HCT116 (cell line): ENCODE results near the gene LIPT2. TPM values are rescaled to one million over a fixed set of nuclear protein-coding genes. Genes with fewer than 3 reads are reported as not detected.

Experiments used
- ATAC-seq: fragments of 200-7000 bp; cut with Tn5 transposase; 2 replicates; pipeline ENCODE4 v1.9.1; 2020; ENCODE audit warnings: mild to moderate bottlenecking, moderate library complexity
- BruUV-seq: library from RNA; stranded (reverse); fragments of 400-500 nt; replicated peaks from 2 replicates; lab custom pipeline; 2021; lab: Mats Ljungman, UMichigan
- CTCF ChIA-PET: fragments of 300-600 bp; sonication (Branson Sonifier 250); formaldehyde crosslinking; loops from one replicate; lab custom pipeline; 2021; ENCODE audit warnings: antibody characterized with exemption; lab: Charles Lee
- POLR2A ChIA-PET: fragments of 300-600, 350-600 bp; sonication (Branson Sonifier 250); formaldehyde crosslinking; loops from one replicate; lab custom pipeline; 2021; ENCODE audit warnings: antibody characterized with exemption; lab: Charles Lee
- RAD21 ChIA-PET, 2 experiments: fragments of 300-600 bp; sonication (Branson Sonifier 250); formaldehyde crosslinking; loops; one replicate each; lab custom pipeline; 2023; ENCODE audit warnings: low total read pairs in 2 of 2; ENCODE audit not compliant: uncharacterized antibody in 2 of 2, unreplicated experiment in 2 of 2, low non-redundant PET in 1 of 2; lab: Charles Lee
- DNase-seq: peaks from one replicate; pipeline ENCODE4 v3.0.0-alpha.2; 2010; ENCODE audit warnings: low read depth, low spot score
- H2AFZ ChIP-seq: fragments of 200-600 bp; shearing (Covaris generic), sonication (generic); 2 replicates; pipeline ENCODE4 v1.6.1; 2017; ENCODE audit warnings: low read depth, mixed run types, mixed read lengths, antibody characterized with exemption, low read length; ENCODE audit not compliant: poor library complexity, severe bottlenecking
- H3K27ac ChIP-seq: 2 replicates; pipeline ENCODE4 v1.5.1; 2012; ENCODE audit warnings: low read depth, low read length
- H3K27me3 ChIP-seq: fragments of 200-600 bp; sonication (generic); 2 replicates; pipeline ENCODE4 v1.6.1; 2016; ENCODE audit warnings: mixed run types, low read length, mixed read lengths; ENCODE audit not compliant: insufficient read depth
- H3K36me3 ChIP-seq, 2 experiments: fragments of 200-500 bp in 1 of 2; fragments of 200-600 bp in 1 of 2; sonication (Bioruptor generic) in 1 of 2; sonication (generic) in 1 of 2; 2 replicates each; pipeline versions ENCODE4 v1.5.1 to v1.6.1; 2014 to 2016; ENCODE audit warnings: low read length in 2 of 2, inconsistent platforms in 1 of 2, mixed read lengths in 1 of 2, mixed run types in 1 of 2; ENCODE audit not compliant: insufficient read depth in 2 of 2, control insufficient read depth in 1 of 2
- H3K4me1 ChIP-seq, 2 experiments: fragments of 200-600 bp in 1 of 2; sonication (generic) in 1 of 2; 2 replicates each; pipeline versions ENCODE4 v1.5.1 to v1.6.1; 2012 to 2017; ENCODE audit warnings: low read length in 2 of 2, inconsistent platforms in 1 of 2, mild to moderate bottlenecking in 1 of 2, mixed read lengths in 1 of 2, mixed run types in 1 of 2, moderate library complexity in 1 of 2; ENCODE audit not compliant: insufficient read depth in 2 of 2, control insufficient read depth in 1 of 2
- H3K4me2 ChIP-seq: fragments of 200-600 bp; sonication (generic); 2 replicates; pipeline ENCODE4 v1.6.1; 2017; ENCODE audit warnings: mixed run types, low read length, mixed read lengths
- H3K4me3 ChIP-seq, 2 experiments: fragments of 200-600 bp in 1 of 2; sonication (generic) in 1 of 2; replicated peaks in 1 of 2; 2 replicates each; pipeline ENCODE4 v1.5.1; 2011 to 2016; ENCODE audit warnings: low read length in 2 of 2, control low read depth in 1 of 2, low read depth in 1 of 2, mild to moderate bottlenecking in 1 of 2, mixed read lengths in 1 of 2, mixed run types in 1 of 2
- H3K79me2 ChIP-seq: fragments of 200-600 bp; sonication (generic); 2 replicates; pipeline ENCODE4 v1.6.1; 2017; ENCODE audit warnings: mild to moderate bottlenecking, mixed run types, low read length, moderate library complexity, mixed read lengths; ENCODE audit not compliant: insufficient read depth
- H3K9ac ChIP-seq: fragments of 200-600 bp; sonication (generic); 2 replicates; pipeline ENCODE4 v1.6.1; 2016; ENCODE audit warnings: low read length, mixed read lengths
- H3K9me2 ChIP-seq: fragments of 200-600 bp; sonication (generic), shearing (Covaris generic); 2 replicates; pipeline ENCODE4 v1.6.1; 2017; ENCODE audit warnings: mixed run types, mild to moderate bottlenecking, moderate library complexity; ENCODE audit not compliant: insufficient read depth
- H3K9me3 ChIP-seq, 2 experiments: fragments of 200-500 bp in 1 of 2; fragments of 200-600 bp in 1 of 2; sonication (Bioruptor generic) in 1 of 2; sonication (generic) in 1 of 2; 2 replicates each; pipeline ENCODE4 v1.6.1; 2014 to 2017; ENCODE audit warnings: low read length in 2 of 2, mixed read lengths in 2 of 2, inconsistent platforms in 1 of 2, low read depth in 1 of 2, mild to moderate bottlenecking in 1 of 2, mixed run types in 1 of 2, moderate library complexity in 1 of 2; ENCODE audit not compliant: control insufficient read depth in 1 of 2, insufficient read depth in 1 of 2
- H4K20me1 ChIP-seq: fragments of 200-600 bp; sonication (generic), shearing (Covaris generic); 2 replicates; pipeline ENCODE4 v1.6.1; 2017; ENCODE audit warnings: mixed run types, mild to moderate bottlenecking, moderate library complexity; ENCODE audit not compliant: insufficient read depth
- ATF3 ChIP-seq: IDR thresholded peaks from 2 replicates; pipeline ENCODE4 v1.6.1; 2012
- CBX3 ChIP-seq: IDR thresholded peaks from 2 replicates; pipeline ENCODE4 v1.6.1; 2012; ENCODE audit warnings: low read depth
- EGR1 ChIP-seq: IDR thresholded peaks from 2 replicates; pipeline ENCODE4 v1.6.1; 2012; ENCODE audit warnings: low read depth
- ELF1 ChIP-seq: IDR thresholded peaks from 2 replicates; pipeline ENCODE4 v1.6.1; 2012; ENCODE audit warnings: low read depth, borderline replicate concordance
- EZH2 ChIP-seq: fragments of 200-600 bp; sonication (generic); IDR thresholded peaks from 2 replicates; pipeline ENCODE4 v1.6.1; 2017; ENCODE audit warnings: antibody characterized with exemption, mixed run types
- EZH2phosphoT487 ChIP-seq: fragments of 200-600 bp; IDR thresholded peaks from 2 replicates; pipeline ENCODE4 v1.6.1; 2018; ENCODE audit warnings: antibody characterized with exemption, borderline replicate concordance
- FOSL1 ChIP-seq: IDR thresholded peaks from 2 replicates; pipeline ENCODE4 v1.6.1; 2012; ENCODE audit warnings: low read depth
- MAX ChIP-seq: IDR thresholded peaks from 2 replicates; pipeline ENCODE4 v1.6.1; 2012
- POLR2A ChIP-seq: IDR thresholded peaks from 2 replicates; pipeline ENCODE4 v1.7.0; 2011; ENCODE audit warnings: borderline replicate concordance; ENCODE audit not compliant: insufficient read depth, insufficient read length; ENCODE audit errors: extremely low read depth
- POLR2AphosphoS5 ChIP-seq: IDR thresholded peaks from 2 replicates; pipeline ENCODE4 v1.6.1; 2011; ENCODE audit warnings: mild to moderate bottlenecking, low read depth, low read length, moderate library complexity
- RAD21 ChIP-seq: IDR thresholded peaks from 2 replicates; pipeline ENCODE4 v1.6.1; 2012; ENCODE audit warnings: low read depth, mild to moderate bottlenecking
- SP1 ChIP-seq: IDR thresholded peaks from 2 replicates; pipeline ENCODE4 v1.6.1; 2012; ENCODE audit warnings: low read depth
- SRF ChIP-seq: IDR thresholded peaks from 2 replicates; pipeline ENCODE4 v1.6.1; 2012; ENCODE audit warnings: low read depth
- TCF7L2 ChIP-seq: IDR thresholded peaks from 2 replicates; pipeline ENCODE4 v1.7.0; 2011; ENCODE audit warnings: borderline replicate concordance, inconsistent platforms; ENCODE audit not compliant: insufficient read depth, insufficient read length; ENCODE audit errors: extremely low read depth
- YY1 ChIP-seq: IDR thresholded peaks from 2 replicates; pipeline ENCODE4 v1.6.1; 2011; ENCODE audit warnings: low read length, low read depth, moderate library complexity, mild to moderate bottlenecking; ENCODE audit not compliant: insufficient replicate concordance; ENCODE audit errors: extremely low read depth
- ZBTB33 ChIP-seq: IDR thresholded peaks from 2 replicates; pipeline ENCODE4 v1.6.1; 2011; ENCODE audit warnings: mild to moderate bottlenecking, low read length, moderate library complexity; ENCODE audit not compliant: insufficient replicate concordance; ENCODE audit errors: extremely low read depth
- ZNF274 ChIP-seq: fragments of 200-500 bp; sonication (Bioruptor generic); IDR thresholded peaks from 2 replicates; pipeline ENCODE4 v1.6.1; 2014; ENCODE audit warnings: mild to moderate bottlenecking, low read depth, low read length, inconsistent platforms
- intact Hi-C: fragments of 100-400 bp; cut with micrococcal nuclease; formaldehyde crosslinking; loops from 2 replicates; pipeline ENCODE4 v1.10.0; 2022
- total RNA-seq: library from RNA; stranded (reverse); gene quantifications from one replicate; pipeline ENCODE4 v1.2.1, GENCODE V29; 2021; ENCODE audit not compliant: unreplicated experiment
- TF ChIP-seq, protein P1 (sequence below), 3 experiments: fragments of 200-600 bp in 1 of 3; sonication (generic) in 1 of 3; IDR thresholded peaks in 2 of 3; conservative IDR thresholded peaks in 1 of 3; 2 replicates each; pipeline ENCODE4 v1.5.1; 2012 to 2017; ENCODE audit warnings: low read depth in 2 of 3, low read length in 2 of 3, antibody characterized with exemption in 1 of 3, borderline replicate concordance in 1 of 3, control low read depth in 1 of 3, mild to moderate bottlenecking in 1 of 3, mixed read lengths in 1 of 3, mixed run types in 1 of 3, moderate library complexity in 1 of 3; ENCODE audit not compliant: insufficient read depth in 1 of 3

Gene LIPT2
- total RNA-seq, 1 experiment from 2014 or later, result 3.4 TPM

DNA sequence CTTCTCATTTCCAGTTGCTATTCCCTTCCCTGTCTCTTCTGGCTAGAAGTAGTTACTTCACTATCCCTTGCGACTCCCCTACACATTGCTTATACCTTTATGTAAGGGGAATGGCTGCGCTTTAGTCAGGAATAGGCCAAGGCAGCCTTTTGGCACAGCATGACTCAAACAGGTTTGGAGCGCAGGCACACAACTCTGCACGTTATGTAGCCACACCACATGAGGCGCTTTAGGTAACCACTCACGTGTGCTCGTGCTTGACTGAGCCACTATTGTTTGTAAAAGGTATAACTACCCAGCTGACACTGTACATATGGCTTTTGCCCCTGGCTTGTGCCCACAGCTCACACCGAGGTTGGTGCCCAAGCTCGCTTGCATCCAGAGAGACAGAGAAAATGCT is 46.7 kb upstream of the LIPT2 start:
- Histone ChIP-seq H3K4me2 (no peak overlapping the region), H3K4me1 (no peaks in the 10 kb centered on the region), H3K9me2 (no peaks in the 10 kb centered on the region), H3K9ac (no peak overlapping the region), H4K20me1 (no peaks in the 10 kb centered on the region), H3K27ac (no peak overlapping the region), H3K9me3 (peaks cover 0 to 11% of the 10 kb centered on the region in 2 experiments; a peak in 1 of 4 replicates), H3K27me3 (no peaks in the 10 kb centered on the region), H3K36me3 (no peaks in the 10 kb centered on the region), H2AFZ (no peak overlapping the region), H3K79me2 (no peaks in the 10 kb centered on the region), H3K4me3 (no peak overlapping the region)
- POLR2A ChIA-PET, result no interaction called here
- BruUV-seq, result no TSS peak
- ATAC-seq (no peak), DNase-seq (no peak)
- TF ChIP-seq CBX3 (no peak), FOSL1 (no peak), POLR2AphosphoS5 (no peak), TCF7L2 (no peak), ZNF274 (no peak), EZH2 (no peak), EZH2phosphoT487 (no peak), ELF1 (no peak), RAD21 (no peak), SP1 (no peak), POLR2A (no peak), EGR1 (no peak), ZBTB33 (no peak), SRF (no peak), YY1 (no peak), MAX (no peak), ATF3 (no peak)
- TF ChIP-seq, protein P1, sequence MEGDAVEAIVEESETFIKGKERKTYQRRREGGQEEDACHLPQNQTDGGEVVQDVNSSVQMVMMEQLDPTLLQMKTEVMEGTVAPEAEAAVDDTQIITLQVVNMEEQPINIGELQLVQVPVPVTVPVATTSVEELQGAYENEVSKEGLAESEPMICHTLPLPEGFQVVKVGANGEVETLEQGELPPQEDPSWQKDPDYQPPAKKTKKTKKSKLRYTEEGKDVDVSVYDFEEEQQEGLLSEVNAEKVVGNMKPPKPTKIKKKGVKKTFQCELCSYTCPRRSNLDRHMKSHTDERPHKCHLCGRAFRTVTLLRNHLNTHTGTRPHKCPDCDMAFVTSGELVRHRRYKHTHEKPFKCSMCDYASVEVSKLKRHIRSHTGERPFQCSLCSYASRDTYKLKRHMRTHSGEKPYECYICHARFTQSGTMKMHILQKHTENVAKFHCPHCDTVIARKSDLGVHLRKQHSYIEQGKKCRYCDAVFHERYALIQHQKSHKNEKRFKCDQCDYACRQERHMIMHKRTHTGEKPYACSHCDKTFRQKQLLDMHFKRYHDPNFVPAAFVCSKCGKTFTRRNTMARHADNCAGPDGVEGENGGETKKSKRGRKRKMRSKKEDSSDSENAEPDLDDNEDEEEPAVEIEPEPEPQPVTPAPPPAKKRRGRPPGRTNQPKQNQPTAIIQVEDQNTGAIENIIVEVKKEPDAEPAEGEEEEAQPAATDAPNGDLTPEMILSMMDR (IDR thresholded peaks at IDR 0.05 in 2 of 3, conservative IDR thresholded peaks at IDR 0.05 in 1 of 3; ENCODE audit: borderline replicate concordance in 1 of 3, insufficient read depth in 1 of 3, low read depth in 2 of 3, low read length in 2 of 3), result no peak
- intact Hi-C loops, result no loop called here
- RAD21 ChIA-PET, result no interaction called here
- CTCF ChIA-PET, result no interaction called here
